Astrocyte (in vitro differentiated cells and primary cell): ENCODE measurements around the gene RPS6KA2. TPM values are rescaled to one million over a fixed set of nuclear protein-coding genes. Genes with fewer than 3 reads are reported as not detected.

Experiments
- DNase-seq: peaks from one replicate; pipeline ENCODE4 v3.0.0-alpha.2; 2010; ENCODE audit warnings: low read depth
- FAIRE-seq: peaks from 2 replicates; lab custom pipeline; 2011; peaks lifted over from hg19 to GRCh38; lab: Jason Lieb, UNC
- H2AFZ ChIP-seq: 2 replicates; pipeline ENCODE4 v1.6.0; 2012; ENCODE audit warnings: low read depth, low read length, inconsistent platforms
- H3K27ac ChIP-seq: 2 replicates; pipeline ENCODE4 v1.5.1; 2011; ENCODE audit warnings: low read depth, low read length, inconsistent platforms
- H3K27me3 ChIP-seq: 2 replicates; pipeline ENCODE4 v1.6.0; 2011; ENCODE audit warnings: low read length, inconsistent platforms; ENCODE audit not compliant: insufficient read depth
- H3K36me3 ChIP-seq: 2 replicates; pipeline ENCODE4 v1.5.1; 2011; ENCODE audit warnings: low read length, inconsistent platforms; ENCODE audit not compliant: insufficient read depth
- H3K4me1 ChIP-seq: 2 replicates; pipeline ENCODE4 v1.5.1; 2011; ENCODE audit warnings: low read length, inconsistent platforms; ENCODE audit not compliant: insufficient read depth
- H3K4me2 ChIP-seq: 2 replicates; pipeline ENCODE4 v1.6.0; 2012; ENCODE audit warnings: low read length, inconsistent platforms
- H3K4me3 ChIP-seq: 2 replicates; pipeline ENCODE4 v1.5.1; 2011; ENCODE audit warnings: low read depth, mild to moderate bottlenecking, low read length, inconsistent platforms; ENCODE audit not compliant: insufficient read depth
- H3K79me2 ChIP-seq: 2 replicates; pipeline ENCODE4 v1.6.0; 2012; ENCODE audit warnings: mild to moderate bottlenecking, low read length, inconsistent platforms; ENCODE audit not compliant: insufficient read depth
- H3K9ac ChIP-seq: 2 replicates; pipeline ENCODE4 v1.6.0; 2012; ENCODE audit warnings: mild to moderate bottlenecking, low read length, inconsistent platforms
- H3K9me3 ChIP-seq: 2 replicates; pipeline ENCODE4 v1.5.1; 2012; ENCODE audit warnings: low read depth, mild to moderate bottlenecking, low read length, inconsistent platforms; ENCODE audit not compliant: insufficient read depth
- H4K20me1 ChIP-seq: 2 replicates; pipeline ENCODE4 v1.6.0; 2012; ENCODE audit warnings: low read length, inconsistent platforms; ENCODE audit not compliant: insufficient read depth
- H3K27ac Mint-ChIP-seq: one replicate; pipeline ENCODE4 v1.8.0; 2021; ENCODE audit warnings: mild to moderate bottlenecking, mixed read lengths; ENCODE audit not compliant: unreplicated experiment
- H3K27me3 Mint-ChIP-seq: one replicate; pipeline ENCODE4 v1.8.0; 2021; ENCODE audit warnings: low read depth, mixed read lengths; ENCODE audit not compliant: unreplicated experiment
- H3K36me3 Mint-ChIP-seq: one replicate; pipeline ENCODE4 v1.8.0; 2021; ENCODE audit warnings: low read depth, mixed read lengths; ENCODE audit not compliant: unreplicated experiment
- H3K4me1 Mint-ChIP-seq: one replicate; pipeline ENCODE4 v1.8.0; 2021; ENCODE audit warnings: low read depth, mixed read lengths; ENCODE audit not compliant: unreplicated experiment
- H3K4me3 Mint-ChIP-seq: one replicate; pipeline ENCODE4 v1.8.0; 2021; ENCODE audit warnings: mild to moderate bottlenecking, moderate library complexity, mixed read lengths; ENCODE audit not compliant: unreplicated experiment
- H3K9me3 Mint-ChIP-seq: one replicate; pipeline ENCODE4 v1.8.0; 2021; ENCODE audit warnings: mild to moderate bottlenecking, mixed read lengths; ENCODE audit not compliant: unreplicated experiment
- CTCF ChIP-seq: IDR thresholded peaks from 2 replicates; pipeline ENCODE4 v1.5.1; 2011; ENCODE audit warnings: low read depth, mild to moderate bottlenecking, inconsistent platforms, low read length, moderate library complexity; ENCODE audit not compliant: insufficient read depth
- EZH2 ChIP-seq: IDR thresholded peaks from 2 replicates; pipeline ENCODE4 v1.6.1; 2012; ENCODE audit warnings: mild to moderate bottlenecking, low read length, inconsistent platforms; ENCODE audit not compliant: insufficient read depth
- total RNA-seq: library from RNA; stranded (reverse); gene quantifications from 2 replicates; pipeline ENCODE4 v1.2.1, GENCODE V29; 2021

Gene RPS6KA2
- total RNA-seq, 1 donor from 2014 or later: 33.5 TPM

DNA sequence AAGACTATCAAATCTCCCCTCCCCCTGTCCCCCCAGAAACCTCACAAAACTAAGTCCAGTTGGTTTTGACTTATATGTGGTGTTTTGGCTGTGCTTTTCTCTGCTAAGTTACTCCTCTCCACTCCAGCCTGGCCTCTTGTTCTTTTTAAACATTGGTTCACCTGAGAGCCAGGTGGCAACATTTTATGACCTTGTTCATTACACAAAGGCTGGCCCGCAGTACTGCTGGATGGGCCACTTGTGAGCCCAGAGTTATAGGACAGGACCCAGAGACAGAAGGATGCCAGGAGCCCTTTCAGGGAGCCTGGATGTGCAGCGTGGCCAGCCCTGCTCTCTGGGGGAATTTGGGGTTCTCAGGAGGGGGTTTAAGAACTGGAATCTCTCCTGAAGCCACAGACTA lies 130.6 kb downstream of the RPS6KA2 start:
- no peaks in the 10 kb centered on the region for H3K9me3 ChIP-seq
- Mint-ChIP-seq H3K9me3 (no peaks in the 10 kb centered on the region), H3K4me1 (peaks cover 4% of the 10 kb centered on the region), H3K36me3 (peaks cover 27% of the 10 kb centered on the region), H3K4me3 (no peak overlapping the region), H3K27me3 (no peaks in the 10 kb centered on the region), H3K27ac (no peak overlapping the region)
- no peaks in the 10 kb centered on the region for H3K27me3 ChIP-seq
- no peak overlapping the region for H3K27ac ChIP-seq
- no peak overlapping the region for H3K9ac ChIP-seq
- peaks cover 3% of the 10 kb centered on the region for H3K4me1 ChIP-seq
- TF ChIP-seq CTCF (no peak), EZH2 (no peak)
- H3K4me2 ChIP-seq: no peak overlapping the region
- H3K79me2 ChIP-seq: no peaks in the 10 kb centered on the region
- no peak overlapping the region for H2AFZ ChIP-seq
- peaks cover 3% of the 10 kb centered on the region for H3K36me3 ChIP-seq
- no peak overlapping the region for H3K4me3 ChIP-seq
- H4K20me1 ChIP-seq: no peaks in the 10 kb centered on the region
- FAIRE-seq (no peak), DNase-seq (no peak)

GRCh38 chr6:166495487-166496314 lies 131.3 kb downstream of the RPS6KA2 start:
- Histone ChIP-seq H2AFZ (no peak overlapping the region), H3K9me3 (no peaks in the 10 kb centered on the region), H3K4me3 (no peak overlapping the region), H3K4me2 (no peak overlapping the region), H3K4me1 (peaks cover 10% of the 10 kb centered on the region), H3K27ac (no peak overlapping the region), H3K36me3 (peaks cover 3% of the 10 kb centered on the region), H3K27me3 (no peaks in the 10 kb centered on the region), H3K79me2 (no peaks in the 10 kb centered on the region), H4K20me1 (no peaks in the 10 kb centered on the region), H3K9ac (no peak overlapping the region)
- no peaks in the 10 kb centered on the region for H3K9me3 Mint-ChIP-seq
- no peak overlapping the region for H3K27ac Mint-ChIP-seq
- no peaks in the 10 kb centered on the region for H3K27me3 Mint-ChIP-seq
- H3K4me1 Mint-ChIP-seq: peaks cover 4% of the 10 kb centered on the region
- H3K36me3 Mint-ChIP-seq: peaks cover 30% of the 10 kb centered on the region
- no peak for DNase-seq
- no peak for TF ChIP-seq CTCF
- TF ChIP-seq EZH2: no peak
- no peak overlapping the region for H3K4me3 Mint-ChIP-seq
- no peak for FAIRE-seq
